Caco-2 (cell line): ENCODE data around the gene DOHH. TPM values are rescaled to one million over a fixed set of nuclear protein-coding genes. Genes with fewer than 3 reads are reported as not detected.

ENCODE experiments used
- BruUV-seq: library from RNA; stranded (reverse); fragments of 400-500 nt; replicated peaks from 2 replicates; lab custom pipeline; 2021; lab: Mats Ljungman, UMichigan
- CTCF ChIA-PET: fragments of 300-600 bp; sonication (Branson Sonifier 250); formaldehyde crosslinking; loops from one replicate; lab custom pipeline; 2022; ENCODE audit warnings: antibody characterized with exemption; lab: Charles Lee
- POLR2A ChIA-PET: fragments of 300-600 bp; sonication (Branson Sonifier 250); formaldehyde crosslinking; loops from one replicate; lab custom pipeline; 2022; ENCODE audit warnings: antibody characterized with exemption; lab: Charles Lee
- DNase-seq, 2 experiments: peaks; one replicate each; pipeline versions ENCODE4 v3.0.0 to v3.0.0-alpha.2; 2020 to 2022
- H3K27me3 ChIP-seq: replicated peaks from 2 replicates; pipeline ENCODE4 v1.6.0; 2011; ENCODE audit warnings: low read length; ENCODE audit not compliant: control insufficient read depth, insufficient read depth
- H3K36me3 ChIP-seq: 2 replicates; pipeline ENCODE4 v1.5.1; 2011; ENCODE audit warnings: low read length; ENCODE audit not compliant: control insufficient read depth, insufficient read depth
- H3K4me1 ChIP-seq: fragments of 250-450 bp; sonication (Bioruptor Pico); 2 replicates; pipeline ENCODE4 v1.5.1; 2020; ENCODE audit warnings: mild to moderate bottlenecking
- H3K4me3 ChIP-seq: 2 replicates; pipeline ENCODE4 v1.5.1; 2011; ENCODE audit warnings: low read depth, mild to moderate bottlenecking, control low read depth, low read length
- H3K9me3 ChIP-seq: fragments of 250-450 bp; sonication (Bioruptor Pico); 2 replicates; pipeline ENCODE4 v1.5.1; 2020; ENCODE audit warnings: mild to moderate bottlenecking, moderate library complexity
- H3K27ac Mint-ChIP-seq: one replicate; pipeline ENCODE4 v1.8.0; 2022; ENCODE audit warnings: mixed read lengths; ENCODE audit not compliant: unreplicated experiment
- H3K27me3 Mint-ChIP-seq: one replicate; pipeline ENCODE4 v1.8.0; 2022; ENCODE audit warnings: mixed read lengths; ENCODE audit not compliant: insufficient read depth, unreplicated experiment
- H3K36me3 Mint-ChIP-seq: one replicate; pipeline ENCODE4 v1.8.0; 2022; ENCODE audit warnings: mild to moderate bottlenecking, mixed read lengths; ENCODE audit not compliant: insufficient read depth, unreplicated experiment
- H3K4me1 Mint-ChIP-seq: one replicate; pipeline ENCODE4 v1.8.0; 2022; ENCODE audit warnings: low read depth, mixed read lengths; ENCODE audit not compliant: unreplicated experiment
- H3K4me3 Mint-ChIP-seq: one replicate; pipeline ENCODE4 v1.8.0; 2022; ENCODE audit warnings: mild to moderate bottlenecking, moderate library complexity, mixed read lengths; ENCODE audit not compliant: unreplicated experiment
- H3K9me3 Mint-ChIP-seq: one replicate; pipeline ENCODE4 v1.8.0; 2022; ENCODE audit warnings: mixed read lengths; ENCODE audit not compliant: unreplicated experiment
- CTCF ChIP-seq, 2 experiments: fragments of 200-600 bp in 1 of 2; IDR thresholded peaks; 1 replicate in 1 of 2; 2 replicates in 1 of 2; pipeline versions ENCODE4 v1.5.1 to v1.8.0; 2011 to 2022; ENCODE audit warnings: antibody characterized with exemption in 1 of 2, control low read depth in 1 of 2, inconsistent platforms in 1 of 2, low read depth in 1 of 2, low read length in 1 of 2, mild to moderate bottlenecking in 1 of 2, moderate library complexity in 1 of 2; ENCODE audit not compliant: insufficient read depth in 1 of 2, severe bottlenecking in 1 of 2, unreplicated experiment in 1 of 2
- intact Hi-C: fragments of 100-400 bp; cut with micrococcal nuclease; formaldehyde crosslinking; loops from one replicate; pipeline ENCODE4 v1.10.0; 2022; ENCODE audit not compliant: unreplicated experiment
- total RNA-seq: library from RNA; stranded (reverse); gene quantifications from 2 replicates; pipeline ENCODE4 v1.2.3, GENCODE V29; 2022

Gene DOHH
- total RNA-seq, 1 experiment from 2014 or later = 17.4 TPM

- Histone ChIP-seq H3K27me3 (no peaks in the 10 kb centered on the region), H3K9me3 (no peaks in the 10 kb centered on the region), H3K36me3 (no peaks in the 10 kb centered on the region), H3K4me1 (0 out of 2 replicates have a peak, but pooled peaks cover 5% of the 10 kb centered on the region), H3K4me3 (no peak overlapping the region)
- Mint-ChIP-seq H3K4me1 (no peaks in the 10 kb centered on the region), H3K27me3 (no peaks in the 10 kb centered on the region), H3K4me3 (no peak overlapping the region), H3K9me3 (no peaks in the 10 kb centered on the region), H3K36me3 (peaks cover 5% of the 10 kb centered on the region), H3K27ac (no peak overlapping the region)
- TF ChIP-seq CTCF (IDR thresholded peaks at IDR 0.05; ENCODE audit: insufficient read depth in 1 of 2, low read depth in 1 of 2, low read length in 1 of 2, severe bottlenecking in 1 of 2, unreplicated experiment in 1 of 2) = no peak
- ChIA-PET POLR2A (no interaction called here), CTCF (interaction anchor here (0.6 kb wide), 2 partner anchors 15 to 495 kb away, joined by 4 read pairs; no protein-coding TSS in a partner anchor)
- DNase-seq = no peak
- intact Hi-C loops = no loop called here
- no TSS peak for BruUV-seq
Measured at GRCh38 chr19:3458229-3459088, 42.0 kb downstream of the DOHH start.

- no peaks in the 10 kb centered on the region for H3K36me3 ChIP-seq
Measured at GRCh38 chr19:3457528-3458228, 42.8 kb downstream of the DOHH start.

More at GRCh38 chr19:3457528-3458228, 42.8 kb downstream of the DOHH start:
- Mint-ChIP-seq H3K4me3 (no peak overlapping the region), H3K9me3 (no peaks in the 10 kb centered on the region), H3K27me3 (no peaks in the 10 kb centered on the region), H3K4me1 (no peaks in the 10 kb centered on the region), H3K36me3 (peaks cover 3% of the 10 kb centered on the region), H3K27ac (no peak overlapping the region)
- intact Hi-C loops = no loop called here
- no peak for DNase-seq
- no peak for TF ChIP-seq CTCF (IDR thresholded peaks at IDR 0.05; ENCODE audit: insufficient read depth in 1 of 2, low read depth in 1 of 2, low read length in 1 of 2, severe bottlenecking in 1 of 2, unreplicated experiment in 1 of 2)
- no peak overlapping the region for H3K4me3 ChIP-seq
- no TSS peak for BruUV-seq
- H3K9me3 ChIP-seq = no peaks in the 10 kb centered on the region
- H3K27me3 ChIP-seq = no peaks in the 10 kb centered on the region
- POLR2A ChIA-PET = no interaction called here
- CTCF ChIA-PET = interaction anchor here (0.6 kb wide), 1 partner anchor 496 kb away, joined by 4 read pairs; no protein-coding TSS in a partner anchor
- H3K4me1 ChIP-seq = 0 out of 2 replicates have a peak, but pooled peaks cover 5% of the 10 kb centered on the region
